Measurements from ENCODE around the gene ORMDL2. TPM values are rescaled to one million over a fixed set of nuclear protein-coding genes. Genes with fewer than 3 reads are reported as not detected.
A peak's percentile ranks its signal among the peaks of the same experiment; 100 is the strongest.

Gene ORMDL2
- total RNA-seq (ENCODE audit: low replicate concordance): 12.5 and 16.0 TPM in 2 replicates

GRCh38 chr12:55817345-55818139, at the start of gene ORMDL2, which contains the start of gene SARNP:
TSS of gene ORMDL2 (plus strand) at chr12:55818041. CDS start at chr12:55819000, 959 bp downstream.
TSS of gene SARNP (minus strand) at chr12:55817724. CDS start at chr12:55817701, 23 bp downstream.
- H2AFZ ChIP-seq (replicated peaks): peak within 1 kb of the TSS; percentile 87
- Mint-ChIP-seq H3K27me3 (ENCODE audit: insufficient read depth, low read depth) (no peaks in the 10 kb centered on the region), H3K27ac (no peak within 1 kb of the TSS), H3K36me3 (peaks cover 20% of the 10 kb centered on the region), H3K4me3 (no peak within 1 kb of the TSS), H3K4me1 (peaks cover 21% of the 10 kb centered on the region), H3K9me3 (no peaks in the 10 kb centered on the region)
- H3K9me3 ChIP-seq (ENCODE audit: low read depth): no peaks in the 10 kb centered on the region
- peak within 1 kb of the TSS; percentile 68 for H3K27ac ChIP-seq
- peaks cover 36% of the 10 kb centered on the region for H3F3A ChIP-seq (ENCODE audit: low read depth)
- TF ChIP-seq, protein P1, sequence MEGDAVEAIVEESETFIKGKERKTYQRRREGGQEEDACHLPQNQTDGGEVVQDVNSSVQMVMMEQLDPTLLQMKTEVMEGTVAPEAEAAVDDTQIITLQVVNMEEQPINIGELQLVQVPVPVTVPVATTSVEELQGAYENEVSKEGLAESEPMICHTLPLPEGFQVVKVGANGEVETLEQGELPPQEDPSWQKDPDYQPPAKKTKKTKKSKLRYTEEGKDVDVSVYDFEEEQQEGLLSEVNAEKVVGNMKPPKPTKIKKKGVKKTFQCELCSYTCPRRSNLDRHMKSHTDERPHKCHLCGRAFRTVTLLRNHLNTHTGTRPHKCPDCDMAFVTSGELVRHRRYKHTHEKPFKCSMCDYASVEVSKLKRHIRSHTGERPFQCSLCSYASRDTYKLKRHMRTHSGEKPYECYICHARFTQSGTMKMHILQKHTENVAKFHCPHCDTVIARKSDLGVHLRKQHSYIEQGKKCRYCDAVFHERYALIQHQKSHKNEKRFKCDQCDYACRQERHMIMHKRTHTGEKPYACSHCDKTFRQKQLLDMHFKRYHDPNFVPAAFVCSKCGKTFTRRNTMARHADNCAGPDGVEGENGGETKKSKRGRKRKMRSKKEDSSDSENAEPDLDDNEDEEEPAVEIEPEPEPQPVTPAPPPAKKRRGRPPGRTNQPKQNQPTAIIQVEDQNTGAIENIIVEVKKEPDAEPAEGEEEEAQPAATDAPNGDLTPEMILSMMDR (IDR thresholded peaks at IDR 0.05): no peak
- TF ChIP-seq EZH2phosphoT487 (IDR thresholded peaks at IDR 0.05) (no peak), EZH2 (IDR thresholded peaks at IDR 0.05) (no peak)
- peak within 1 kb of the TSS; percentile 94 for H3K9ac ChIP-seq
- peaks cover 10% of the 10 kb centered on the region for H3K36me3 ChIP-seq
- peak within 1 kb of the TSS; percentile 93 for H3K4me2 ChIP-seq
- peaks cover 70% of the 10 kb centered on the region for H3K79me2 ChIP-seq (ENCODE audit: low read depth)
- DNase-seq (ENCODE audit: low spot score): peak; percentile 99
- peaks cover 54% of the 10 kb centered on the region for H4K20me1 ChIP-seq (ENCODE audit: low read depth)
- H3K27me3 ChIP-seq: no peaks in the 10 kb centered on the region
- H3K4me1 ChIP-seq: peaks cover 14% of the 10 kb centered on the region
- H3K4me3 ChIP-seq: peak within 1 kb of the TSS; percentile 90

GRCh38 chr12:55771736-55772135, 46.1 kb upstream of the ORMDL2 start:
- no peaks in the 10 kb centered on the region for H3K27me3 ChIP-seq
- Mint-ChIP-seq H3K9me3 (no peaks in the 10 kb centered on the region), H3K4me1 (peaks cover 2% of the 10 kb centered on the region), H3K27ac (no peak overlapping the region), H3K36me3 (peaks cover 28% of the 10 kb centered on the region), H3K27me3 (ENCODE audit: insufficient read depth, low read depth) (peaks cover 3% of the 10 kb centered on the region), H3K4me3 (no peak overlapping the region)
- no peaks in the 10 kb centered on the region for H3K9me3 ChIP-seq (ENCODE audit: low read depth)
- peaks cover 15% of the 10 kb centered on the region for H3K36me3 ChIP-seq
- TF ChIP-seq EZH2 (IDR thresholded peaks at IDR 0.05) (no peak), EZH2phosphoT487 (IDR thresholded peaks at IDR 0.05) (no peak)
- TF ChIP-seq, protein P1 (IDR thresholded peaks at IDR 0.05): no peak
- no peaks in the 10 kb centered on the region for H3K4me1 ChIP-seq
- H3K27ac ChIP-seq: no peak overlapping the region
- DNase-seq (ENCODE audit: low spot score): no peak
- H4K20me1 ChIP-seq (ENCODE audit: low read depth): peaks cover 31% of the 10 kb centered on the region
- H2AFZ ChIP-seq (replicated peaks): no peak overlapping the region
- H3F3A ChIP-seq (ENCODE audit: low read depth): peaks cover 4% of the 10 kb centered on the region
- H3K4me2 ChIP-seq: no peak overlapping the region
- no peak overlapping the region for H3K4me3 ChIP-seq
- peaks cover 39% of the 10 kb centered on the region for H3K79me2 ChIP-seq (ENCODE audit: low read depth)
- H3K9ac ChIP-seq: no peak overlapping the region

GRCh38 chr12:55777856-55778255, 40.0 kb upstream of the ORMDL2 start:
- peaks cover 21% of the 10 kb centered on the region for H3K79me2 ChIP-seq (ENCODE audit: low read depth)
- H3K4me3 Mint-ChIP-seq: no peak overlapping the region
- H3K27me3 Mint-ChIP-seq (ENCODE audit: insufficient read depth, low read depth): peaks cover 3% of the 10 kb centered on the region
- H3K9me3 Mint-ChIP-seq: no peaks in the 10 kb centered on the region
- H4K20me1 ChIP-seq (ENCODE audit: low read depth): peaks cover 15% of the 10 kb centered on the region
- no peaks in the 10 kb centered on the region for H3K9me3 ChIP-seq (ENCODE audit: low read depth)
- peaks cover 19% of the 10 kb centered on the region for H3K36me3 ChIP-seq
- H3K4me3 ChIP-seq: no peak overlapping the region
- H3F3A ChIP-seq (ENCODE audit: low read depth): peaks cover 5% of the 10 kb centered on the region
- H3K4me1 Mint-ChIP-seq: no peaks in the 10 kb centered on the region
- DNase-seq (ENCODE audit: low spot score): no peak
- no peak overlapping the region for H2AFZ ChIP-seq (replicated peaks)
- H3K27ac Mint-ChIP-seq: no peak overlapping the region
- H3K4me1 ChIP-seq: no peaks in the 10 kb centered on the region
- TF ChIP-seq EZH2 (IDR thresholded peaks at IDR 0.05) (no peak), EZH2phosphoT487 (IDR thresholded peaks at IDR 0.05) (no peak)
- TF ChIP-seq, protein P1 (IDR thresholded peaks at IDR 0.05): no peak
- no peaks in the 10 kb centered on the region for H3K27me3 ChIP-seq
- no peak overlapping the region for H3K4me2 ChIP-seq
- H3K36me3 Mint-ChIP-seq: peaks cover 30% of the 10 kb centered on the region
- H3K27ac ChIP-seq: peak overlapping the region; percentile 25
- H3K9ac ChIP-seq: no peak overlapping the region

All from neural progenitor cell (in vitro differentiated cells).